IPS-18c (cell line): ENCODE data around the gene FUZ.

Experiments used
- H3K4me3 ChIP-seq: 2 replicates; pipeline ENCODE4 v1.7.0; 2013; ENCODE audit warnings: low read depth, mild to moderate bottlenecking, low read length, moderate library complexity; ENCODE audit not compliant: insufficient read depth
- H3K9me3 ChIP-seq: one replicate; pipeline ENCODE4 v1.6.1; 2013; ENCODE audit warnings: mild to moderate bottlenecking, low read length, moderate library complexity; ENCODE audit not compliant: control insufficient read depth, insufficient read depth

FUZ gene, protein sequence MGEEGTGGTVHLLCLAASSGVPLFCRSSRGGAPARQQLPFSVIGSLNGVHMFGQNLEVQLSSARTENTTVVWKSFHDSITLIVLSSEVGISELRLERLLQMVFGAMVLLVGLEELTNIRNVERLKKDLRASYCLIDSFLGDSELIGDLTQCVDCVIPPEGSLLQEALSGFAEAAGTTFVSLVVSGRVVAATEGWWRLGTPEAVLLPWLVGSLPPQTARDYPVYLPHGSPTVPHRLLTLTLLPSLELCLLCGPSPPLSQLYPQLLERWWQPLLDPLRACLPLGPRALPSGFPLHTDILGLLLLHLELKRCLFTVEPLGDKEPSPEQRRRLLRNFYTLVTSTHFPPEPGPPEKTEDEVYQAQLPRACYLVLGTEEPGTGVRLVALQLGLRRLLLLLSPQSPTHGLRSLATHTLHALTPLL

DNA sequence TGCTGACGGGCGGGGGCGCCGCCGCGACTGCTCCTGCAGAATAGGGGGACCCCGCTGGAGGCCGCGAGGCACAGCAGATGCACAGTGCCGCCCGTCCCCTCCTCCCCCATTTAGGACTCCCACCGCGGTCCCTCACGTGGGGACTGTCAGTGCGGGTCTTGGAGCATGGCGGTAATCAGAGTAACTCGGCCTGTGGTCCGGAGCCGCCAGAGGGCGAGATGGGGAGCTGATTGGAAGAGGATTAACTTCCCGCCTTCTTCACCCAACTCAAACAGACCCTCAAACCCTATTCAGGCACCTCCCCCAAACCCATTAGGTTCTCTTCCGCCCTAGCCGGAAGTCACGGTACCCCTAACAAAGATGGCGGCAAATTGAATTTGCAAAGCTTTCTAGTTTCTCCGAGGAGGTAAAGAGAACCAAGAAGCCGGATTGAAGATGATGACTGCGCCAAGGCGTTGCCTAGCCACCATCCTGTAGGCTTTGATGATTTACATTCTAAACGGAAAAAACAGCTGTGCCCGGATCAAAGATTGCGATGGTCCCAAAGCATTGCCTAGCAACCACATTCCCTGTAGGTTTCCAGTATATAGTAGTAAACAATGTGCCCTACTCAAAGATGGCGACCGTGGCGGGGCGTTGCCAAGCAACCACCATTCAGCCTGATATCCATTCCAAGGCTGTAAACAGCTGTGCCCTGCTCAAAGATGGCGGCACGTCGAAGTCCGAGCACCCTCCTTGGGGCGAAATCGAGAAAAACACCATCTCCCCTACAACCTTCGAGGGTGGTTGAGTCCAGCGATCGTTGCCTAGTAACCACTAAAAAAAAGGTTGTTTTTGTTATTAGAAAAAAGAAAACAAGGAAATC is at the start of gene FUZ:
TSS of gene FUZ (minus strand) at position 296 of the 865 bp plus-strand sequence. CDS start at position 110, 186 bp downstream.
- Histone ChIP-seq H3K9me3 (no peaks in the 10 kb centered on the region), H3K4me3 (peak within 1 kb of the TSS; percentile 87)

DNA sequence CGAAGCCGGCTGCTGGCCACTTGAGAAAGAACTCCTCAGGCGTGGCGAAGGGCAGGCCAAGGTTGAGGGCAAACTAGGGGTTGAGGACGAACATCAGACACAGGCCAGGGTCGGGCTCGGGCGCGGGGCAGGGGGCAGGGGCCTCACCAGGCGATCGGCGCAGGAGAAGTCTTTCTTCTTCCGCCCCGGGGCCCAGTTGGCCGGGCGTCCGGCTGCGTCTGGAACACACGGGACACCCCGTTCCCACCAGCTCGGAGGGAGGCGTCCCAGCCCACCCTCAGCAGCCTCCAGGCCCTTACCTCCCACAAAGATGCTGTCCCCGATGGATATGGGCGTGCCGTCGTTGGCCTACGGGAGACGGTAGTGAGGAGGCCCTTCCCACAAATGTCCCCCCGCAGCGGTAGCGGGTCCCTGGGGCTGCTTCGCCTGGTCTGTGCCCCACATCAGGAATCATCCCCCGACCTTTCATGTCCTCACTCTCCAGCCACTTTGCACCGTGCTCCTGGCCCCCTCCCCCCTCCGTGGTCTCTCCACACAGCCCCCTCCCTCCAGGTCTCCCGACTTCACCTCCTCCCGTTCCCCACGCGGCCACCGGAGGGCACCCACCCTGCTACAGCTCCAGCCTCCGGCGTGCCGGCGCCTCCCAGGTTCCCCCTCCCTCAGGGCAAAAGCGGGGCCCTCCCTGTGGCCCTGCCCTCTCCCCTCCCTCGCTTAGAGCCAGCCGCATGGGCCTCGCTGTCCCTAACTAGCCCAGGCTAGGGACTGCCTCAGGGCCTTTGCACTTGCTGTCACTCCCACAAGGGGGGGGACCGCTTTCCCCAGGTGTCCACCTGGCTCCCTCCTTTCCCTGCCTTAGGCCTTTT is 49.5 kb upstream of the FUZ start:
- H3K4me3 ChIP-seq = no peak overlapping the region
- no peaks in the 10 kb centered on the region for H3K9me3 ChIP-seq

DNA sequence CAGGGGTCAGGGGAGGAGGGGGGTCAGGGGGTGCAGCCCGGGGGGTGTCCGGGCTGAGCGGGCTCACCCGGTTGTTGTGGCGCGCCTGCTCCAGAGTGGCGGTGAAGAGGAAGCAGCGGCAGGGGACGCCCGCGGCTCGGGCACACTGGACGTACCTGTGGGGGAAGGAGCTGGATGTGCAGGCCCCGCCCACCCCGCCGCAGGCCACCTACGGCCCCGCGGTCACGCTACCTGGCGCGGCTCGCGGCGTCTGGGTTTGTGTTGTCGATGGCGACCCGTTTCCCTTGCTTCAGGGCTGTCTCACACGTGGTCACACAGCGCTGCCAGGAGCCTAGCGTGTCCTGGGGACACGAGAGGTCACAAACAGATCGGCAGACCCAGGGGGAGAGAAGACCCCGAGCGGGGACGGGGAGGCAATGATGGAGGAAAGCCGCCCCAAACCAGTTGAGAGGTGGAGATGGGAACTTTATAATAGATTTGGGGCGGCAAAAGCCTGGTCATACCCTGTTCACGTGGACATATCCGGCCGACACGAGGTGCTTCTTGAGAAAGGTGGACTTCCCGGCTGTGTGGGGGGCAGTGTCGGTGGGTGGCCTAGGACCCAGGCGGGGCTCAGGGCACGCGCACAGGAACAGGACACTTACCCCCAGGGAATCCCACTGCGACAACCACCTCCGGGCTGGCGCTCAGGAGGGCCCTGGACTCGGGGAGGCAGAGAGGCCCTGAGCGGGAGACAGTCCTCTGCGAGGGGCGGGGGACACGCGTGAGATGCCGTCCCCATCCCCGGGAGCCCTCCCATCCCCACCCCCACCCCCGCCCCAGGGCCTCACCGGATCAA is 48.7 kb upstream of the FUZ start:
- Histone ChIP-seq H3K4me3 (no peak overlapping the region), H3K9me3 (no peaks in the 10 kb centered on the region)

DNA sequence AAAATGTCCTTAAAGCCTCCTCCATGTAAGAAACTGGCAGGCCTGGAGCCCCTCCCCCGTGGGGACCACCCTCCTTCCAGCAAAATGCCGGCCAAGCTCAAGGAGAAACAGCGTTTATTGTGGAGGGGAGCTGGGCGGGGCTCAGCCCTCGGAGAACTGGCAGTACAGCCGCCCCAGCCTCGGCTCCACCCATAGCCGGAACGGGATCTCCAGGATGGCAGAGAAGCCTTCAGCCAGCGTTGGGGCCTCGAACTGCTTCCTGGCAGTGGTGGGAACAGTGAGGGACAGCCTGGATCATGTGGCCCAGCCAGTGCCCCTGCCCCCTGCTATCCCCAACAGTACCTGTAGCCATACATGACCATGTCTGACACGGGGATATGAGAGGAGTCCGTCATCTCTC is 48.0 kb upstream of the FUZ start:
- Histone ChIP-seq H3K4me3 (no peak overlapping the region), H3K9me3 (no peaks in the 10 kb centered on the region)

DNA sequence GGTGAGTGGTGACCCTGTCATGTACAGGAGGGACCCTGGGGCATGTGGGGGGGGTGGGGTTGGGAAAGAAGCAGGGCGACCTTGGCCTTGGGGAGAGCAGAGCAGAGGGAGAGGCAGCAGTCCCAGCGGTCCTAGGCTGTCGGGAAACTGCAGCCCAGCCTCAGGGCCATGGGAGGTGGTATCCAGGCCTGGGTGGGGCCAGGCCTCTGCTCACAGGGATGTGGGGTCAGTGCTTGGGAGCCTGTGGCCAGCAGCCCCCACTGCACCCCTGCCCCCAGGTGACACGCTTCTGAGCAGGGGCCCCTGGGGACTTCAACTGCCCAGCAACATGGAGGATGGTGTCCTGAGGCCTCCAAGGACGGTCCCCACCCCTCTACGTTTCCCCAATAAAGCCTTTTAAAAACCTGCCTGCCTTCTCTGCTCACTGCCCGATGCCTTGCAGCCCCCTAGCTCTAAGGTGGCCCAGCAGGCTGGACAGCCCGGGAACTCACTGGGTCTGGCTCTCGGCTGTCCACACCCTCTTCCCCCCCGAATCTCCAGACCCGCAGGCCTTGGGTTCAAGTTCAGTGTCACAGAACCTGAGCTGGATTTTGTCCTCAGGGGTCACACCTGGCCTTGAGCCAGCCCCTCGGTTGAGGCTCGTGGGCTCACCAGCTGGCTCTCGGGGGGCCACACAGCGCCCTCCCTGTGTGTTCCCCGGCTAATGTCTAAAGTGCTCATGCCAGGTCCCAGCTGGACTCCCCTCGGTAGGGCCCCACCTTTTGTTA is 47.4 kb upstream of the FUZ start:
- Histone ChIP-seq H3K4me3 (no peak overlapping the region), H3K9me3 (no peaks in the 10 kb centered on the region)

DNA sequence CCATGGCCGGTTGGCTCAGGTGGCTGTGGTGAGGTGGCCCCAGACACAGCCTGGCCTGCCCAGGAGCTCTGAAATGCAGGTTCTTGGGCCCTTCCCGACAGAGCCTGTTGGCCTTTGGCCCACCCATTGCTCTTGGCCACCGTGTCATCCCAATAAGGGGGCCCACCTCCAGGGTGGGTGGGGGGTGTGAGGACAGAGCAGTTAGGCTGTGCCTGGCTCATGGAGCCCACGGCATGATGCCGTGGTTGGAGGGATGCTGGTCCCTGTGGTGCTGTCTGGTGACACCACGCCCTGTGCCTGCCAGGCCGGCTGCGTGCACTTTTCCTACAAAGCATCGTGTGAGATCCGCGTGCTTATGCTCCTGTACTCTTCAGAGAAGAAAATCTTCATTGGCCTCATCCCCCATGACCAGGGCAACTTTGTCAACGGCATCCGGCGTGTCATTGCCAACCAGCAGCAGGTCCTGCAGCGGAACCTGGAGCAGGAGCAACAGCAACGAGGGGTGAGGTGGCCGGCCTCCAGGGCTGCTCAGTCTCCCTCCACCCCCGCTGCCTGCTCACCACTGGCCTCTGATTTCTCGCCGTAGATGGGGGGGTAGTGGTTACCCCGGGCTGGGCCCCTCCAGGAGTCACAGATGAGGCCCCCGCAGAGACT is 46.7 kb upstream of the FUZ start:
- Histone ChIP-seq H3K9me3 (no peaks in the 10 kb centered on the region), H3K4me3 (no peak overlapping the region)

DNA sequence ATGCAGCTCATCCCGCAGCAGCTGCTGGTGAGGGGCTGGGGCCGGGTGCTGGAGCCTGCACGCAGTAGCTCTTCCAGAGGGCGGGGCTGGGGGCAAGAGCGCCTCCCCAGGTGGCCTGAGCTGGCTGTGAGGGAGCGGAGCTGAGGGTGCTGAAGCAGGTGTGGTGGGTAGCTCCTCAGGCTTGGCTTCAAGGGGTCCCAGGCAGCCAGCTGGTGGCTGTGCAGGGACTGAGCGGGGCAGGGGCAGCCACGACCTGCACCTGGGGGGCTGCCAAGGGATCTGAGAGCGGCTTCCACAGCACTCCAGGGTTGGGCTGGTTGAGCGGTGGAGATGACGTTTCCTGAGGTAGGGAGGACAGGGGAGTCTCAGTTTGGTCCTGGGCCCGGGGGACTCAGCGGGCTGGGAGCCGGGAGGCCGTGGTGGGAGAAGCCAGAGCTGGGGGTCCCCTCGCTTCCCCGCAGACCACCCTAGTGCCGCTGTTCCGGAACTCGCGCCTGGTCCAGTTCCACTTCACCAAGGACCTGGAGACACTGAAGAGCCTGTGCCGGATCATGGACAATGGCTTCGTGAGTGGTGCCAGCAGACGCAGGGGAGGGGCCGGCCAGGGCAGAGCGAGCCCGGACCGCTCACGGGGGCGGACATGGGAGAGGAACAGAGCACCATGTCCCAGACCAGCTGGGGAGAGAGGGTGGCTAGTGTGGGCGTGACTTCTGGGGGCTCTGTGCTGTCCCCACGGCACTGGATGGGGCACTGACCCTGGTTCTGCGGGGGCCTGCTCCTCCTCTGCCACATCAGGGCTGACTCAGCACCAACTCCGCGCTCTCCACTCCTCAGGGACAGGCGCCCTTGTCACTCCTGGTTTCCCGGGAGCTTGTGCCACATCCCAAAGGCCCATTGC is 45.2 kb upstream of the FUZ start:
- Histone ChIP-seq H3K4me3 (no peak overlapping the region), H3K9me3 (no peaks in the 10 kb centered on the region)

DNA sequence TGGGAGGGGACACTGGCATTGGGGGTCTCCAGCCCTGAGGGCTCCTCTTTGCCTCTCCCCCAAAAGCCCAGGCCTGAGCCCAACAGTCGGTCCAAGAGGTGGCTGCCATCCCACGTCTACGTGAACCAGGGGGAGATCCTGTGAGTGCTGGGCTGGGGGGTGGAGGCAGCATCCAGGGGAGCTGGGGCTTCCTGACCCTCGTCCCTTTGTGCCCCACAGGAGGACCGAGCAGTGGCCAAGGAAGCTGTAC is 44.7 kb upstream of the FUZ start:
- Histone ChIP-seq H3K9me3 (no peaks in the 10 kb centered on the region), H3K4me3 (no peak overlapping the region)

DNA sequence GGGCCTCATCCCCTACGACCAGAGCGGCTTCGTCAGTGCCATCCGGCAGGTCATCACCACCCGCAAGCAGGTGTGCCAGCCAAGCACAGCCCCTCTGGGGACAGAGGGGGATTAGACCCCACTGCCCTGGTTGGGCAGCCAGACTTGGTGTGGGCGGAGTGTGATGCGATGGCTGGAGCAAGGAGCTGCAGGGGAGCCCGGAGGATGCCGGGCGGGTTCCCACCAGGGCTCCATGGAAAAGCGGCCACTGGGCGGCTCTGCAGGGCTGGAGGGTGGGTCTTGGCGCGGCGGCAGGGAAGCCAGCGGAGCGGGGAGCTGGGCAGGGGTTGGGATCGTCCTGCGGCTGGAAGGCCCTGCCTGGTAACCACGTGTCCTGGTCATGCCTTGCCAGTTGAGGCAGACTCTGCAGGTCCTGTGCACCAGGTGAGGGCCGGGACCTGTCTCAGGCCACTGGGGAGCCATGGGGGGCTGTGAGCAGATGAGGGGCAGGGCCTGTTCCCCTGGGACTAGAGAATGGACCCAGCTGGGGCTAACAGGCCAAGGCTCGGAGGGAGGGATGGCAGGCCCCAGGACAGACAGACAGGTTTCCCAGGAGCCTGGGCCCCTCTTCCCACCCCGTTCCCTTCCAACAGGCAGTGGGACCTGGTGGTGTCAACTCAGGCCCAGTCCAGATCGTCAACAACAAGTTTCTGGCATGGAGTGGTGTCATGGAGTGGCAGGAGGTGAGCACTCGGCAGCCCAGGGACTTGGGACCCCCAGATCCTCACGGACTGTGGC is 44.2 kb upstream of the FUZ start:
- H3K4me3 ChIP-seq = no peak overlapping the region
- H3K9me3 ChIP-seq = no peaks in the 10 kb centered on the region

DNA sequence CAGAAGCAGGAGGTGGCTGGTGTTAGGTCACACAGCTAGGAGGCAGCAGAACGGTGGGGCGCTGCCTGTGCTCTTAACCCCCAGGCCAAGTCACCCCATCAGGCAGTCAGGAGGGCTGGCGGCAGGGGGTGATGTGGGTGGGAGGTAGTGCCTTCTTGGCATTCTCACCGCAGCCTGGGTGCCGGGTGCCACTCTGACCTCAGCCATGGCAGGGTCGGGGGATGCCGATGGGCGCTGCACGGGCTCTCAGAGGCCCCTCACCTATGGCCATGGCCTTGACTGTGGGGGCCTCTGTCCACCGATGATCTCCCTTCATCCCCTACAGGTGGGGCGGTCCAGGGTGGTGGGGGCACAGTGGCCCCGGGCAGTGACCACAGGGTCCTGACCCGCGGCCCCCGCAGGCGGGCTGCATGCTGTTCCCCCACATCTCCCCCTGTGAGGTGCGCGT is 43.5 kb upstream of the FUZ start:
- Histone ChIP-seq H3K9me3 (no peaks in the 10 kb centered on the region), H3K4me3 (no peak overlapping the region)

DNA sequence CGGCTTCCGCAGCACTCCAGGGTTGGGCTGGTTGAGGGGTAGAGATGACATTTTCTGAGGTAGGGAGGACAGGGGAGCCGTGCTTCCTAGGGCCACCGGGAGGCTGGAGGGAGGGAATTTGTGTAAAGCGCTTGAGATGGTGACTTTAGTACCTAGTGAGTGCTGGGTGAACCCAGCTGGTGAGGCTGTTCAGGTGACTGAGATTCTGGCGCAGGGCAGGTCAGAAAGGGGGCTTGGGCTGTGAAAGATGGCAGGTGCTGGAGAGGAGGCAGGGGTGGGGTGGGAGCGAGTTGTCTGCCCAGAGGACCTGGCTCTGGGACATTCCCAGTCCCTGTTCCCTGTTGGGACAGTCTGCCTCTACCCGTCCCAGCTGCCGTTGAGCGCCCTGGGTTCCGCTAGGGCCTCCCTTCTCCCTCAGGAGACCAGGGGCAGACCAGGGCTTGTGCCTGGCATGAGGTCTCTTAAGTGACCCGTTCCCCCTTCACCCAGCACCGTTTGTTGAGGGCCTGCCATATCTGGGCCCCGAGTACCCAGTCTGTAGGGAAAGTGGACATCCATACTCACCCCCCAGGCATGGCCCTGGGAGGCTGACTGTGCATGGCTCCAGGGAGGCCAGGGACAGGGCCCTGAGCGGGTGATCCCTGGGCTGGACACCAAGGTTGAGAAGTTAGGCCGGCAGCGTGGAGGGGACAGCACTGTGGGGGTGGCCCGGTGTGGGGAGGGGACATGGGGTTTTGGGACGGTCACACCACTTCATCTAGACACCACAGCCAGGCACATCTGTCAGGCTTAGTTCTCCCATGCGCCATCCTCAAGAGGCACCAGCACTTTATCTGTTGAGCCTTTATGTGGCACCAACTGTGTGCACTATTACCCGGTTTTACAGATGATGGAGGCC is 42.8 kb upstream of the FUZ start:
- Histone ChIP-seq H3K4me3 (no peak overlapping the region), H3K9me3 (no peaks in the 10 kb centered on the region)

DNA sequence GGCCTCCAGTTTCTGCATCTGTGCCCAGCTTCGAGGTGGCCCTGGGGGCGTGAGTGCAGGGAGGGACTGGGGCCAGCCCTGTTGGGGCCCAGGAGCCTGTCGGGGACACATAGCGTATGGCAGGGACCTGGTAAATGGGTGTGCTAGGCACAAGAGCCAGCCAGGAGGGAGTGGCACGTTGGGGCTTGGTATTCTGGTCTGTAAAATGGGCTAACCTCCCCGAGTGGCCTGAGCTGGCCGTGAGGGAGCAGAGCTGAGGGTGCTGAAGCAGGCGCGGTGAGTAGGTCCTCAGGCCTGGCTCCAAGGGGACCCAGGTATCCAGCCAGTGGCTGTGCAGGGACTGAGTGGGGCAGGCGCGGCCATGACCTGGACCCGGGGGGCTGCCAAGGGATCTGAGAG is 42.2 kb upstream of the FUZ start:
- Histone ChIP-seq H3K4me3 (no peak overlapping the region), H3K9me3 (no peaks in the 10 kb centered on the region)

DNA sequence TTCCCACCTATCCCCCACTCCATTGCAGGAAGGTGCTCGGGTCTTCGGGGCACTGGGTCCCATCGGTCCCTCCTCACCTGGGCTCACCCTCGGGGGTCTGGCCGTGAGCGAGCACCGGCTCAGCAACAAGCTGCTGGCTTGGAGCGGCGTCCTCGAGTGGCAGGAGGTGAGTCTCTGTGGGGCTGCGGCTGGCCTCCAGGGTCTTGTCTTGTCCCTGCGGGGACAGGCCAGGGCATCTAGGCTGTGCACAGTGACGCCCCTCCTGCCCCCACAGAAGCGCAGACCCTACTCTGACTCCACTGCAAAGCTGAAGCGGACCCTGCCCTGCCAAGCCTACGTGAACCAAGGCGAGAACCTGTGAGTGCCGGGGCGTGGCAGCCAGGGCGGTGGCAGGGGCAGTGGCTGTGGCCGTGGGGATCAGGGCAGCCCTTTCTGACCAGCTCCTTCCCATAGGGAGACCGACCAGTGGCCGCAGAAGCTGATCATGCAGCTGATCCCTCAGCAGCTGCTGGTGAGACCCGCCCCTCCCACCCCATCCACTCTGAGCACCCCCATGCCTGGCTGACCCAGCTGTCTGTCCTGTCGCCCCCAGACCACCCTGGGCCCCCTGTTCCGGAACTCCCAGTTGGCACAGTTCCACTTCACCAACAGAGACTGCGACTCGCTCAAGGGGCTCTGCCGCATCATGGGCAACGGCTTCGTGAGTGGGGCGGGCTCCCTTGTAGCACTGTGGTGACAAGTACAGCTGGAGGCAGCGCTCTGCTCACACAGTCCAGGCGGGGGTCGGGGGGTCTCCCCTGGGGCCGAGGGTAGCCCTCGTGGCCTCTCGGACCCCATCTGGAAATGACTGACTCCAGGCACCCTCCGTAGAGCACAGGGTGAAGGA is 41.5 kb upstream of the FUZ start:
- Histone ChIP-seq H3K4me3 (no peak overlapping the region), H3K9me3 (no peaks in the 10 kb centered on the region)
